ENCODE results near the gene LLCFC1. TPM values are rescaled to one million over a fixed set of nuclear protein-coding genes. Genes with fewer than 3 reads are reported as not detected.

LLCFC1 gene
- total and polyA plus RNA-seq, 8 donors = 0.21 to 0.77 (median 0.43) TPM; not detected in 1

- Histone ChIP-seq H3K9me3 (no peaks in the 10 kb centered on the region), H3K27ac (no peak overlapping the region), H3K4me1 (no peaks in the 10 kb centered on the region), H3K4me3 (no peak overlapping the region), H3K27me3 (peaks cover 0 to 8% of the 10 kb centered on the region in 2 donors), H3K36me3 (no peaks in the 10 kb centered on the region)
- no peak for TF ChIP-seq CTCF (IDR thresholded peaks at IDR 0.05)
- DNase-seq (no peak), ATAC-seq (no peak)
- intact Hi-C loops (cut with DNase I) = no loop called here
Observed at GRCh38 chr7:142963993-142964392, 24.7 kb downstream of the LLCFC1 start.

GRCh38 chr7:142964502-142965246 is 25.4 kb downstream of the LLCFC1 start:
- no peak for DNase-seq
- Histone ChIP-seq H3K4me1 (no peaks in the 10 kb centered on the region), H3K9me3 (no peaks in the 10 kb centered on the region), H3K4me3 (no peak overlapping the region), H3K36me3 (no peaks in the 10 kb centered on the region), H3K27ac (no peak overlapping the region), H3K27me3 (peaks cover 0 to 13% of the 10 kb centered on the region in 2 donors)
- no peak for TF ChIP-seq CTCF (IDR thresholded peaks at IDR 0.05)
- intact Hi-C loops (cut with DNase I) = no loop called here
- ATAC-seq = no peak

- TF ChIP-seq CTCF (IDR thresholded peaks at IDR 0.05) = no peak
- Histone ChIP-seq H3K27ac (no peak overlapping the region), H3K4me1 (no peaks in the 10 kb centered on the region), H3K4me3 (no peak overlapping the region), H3K36me3 (no peaks in the 10 kb centered on the region), H3K9me3 (no peaks in the 10 kb centered on the region), H3K27me3 (peaks cover 0 to 13% of the 10 kb centered on the region in 2 donors)
- no peak for DNase-seq
- ATAC-seq = no peak
- intact Hi-C loops (cut with DNase I) = no loop called here
Observed at GRCh38 chr7:142968229-142968628, 28.9 kb downstream of the LLCFC1 start.

GRCh38 chr7:142969183-142969582 is 29.9 kb downstream of the LLCFC1 start:
- no peaks in the 10 kb centered on the region for H3K36me3 ChIP-seq

More at GRCh38 chr7:142969183-142969582, 29.9 kb downstream of the LLCFC1 start:
- intact Hi-C loops (cut with DNase I) = no loop called here
- H3K4me3 ChIP-seq = no peak overlapping the region
- no peaks in the 10 kb centered on the region for H3K9me3 ChIP-seq
- no peak overlapping the region for H3K27ac ChIP-seq
- TF ChIP-seq CTCF (IDR thresholded peaks at IDR 0.05) = no peak
- H3K4me1 ChIP-seq = no peaks in the 10 kb centered on the region
- ATAC-seq (no peak), DNase-seq (no peak)
- H3K27me3 ChIP-seq = peaks cover 0 to 8% of the 10 kb centered on the region in 2 donors

Data from left lung (tissue), 10 donors.